HG02973 (cell line): ENCODE results near the gene ETNK2.

Experiments
- ATAC-seq: cut with Tn5 transposase; IDR thresholded peaks from one replicate; pipeline ENCODE4 v1.9.1; 2021; ENCODE audit warnings: moderate library complexity; ENCODE audit not compliant: unreplicated experiment

Gene ETNK2

DNA sequence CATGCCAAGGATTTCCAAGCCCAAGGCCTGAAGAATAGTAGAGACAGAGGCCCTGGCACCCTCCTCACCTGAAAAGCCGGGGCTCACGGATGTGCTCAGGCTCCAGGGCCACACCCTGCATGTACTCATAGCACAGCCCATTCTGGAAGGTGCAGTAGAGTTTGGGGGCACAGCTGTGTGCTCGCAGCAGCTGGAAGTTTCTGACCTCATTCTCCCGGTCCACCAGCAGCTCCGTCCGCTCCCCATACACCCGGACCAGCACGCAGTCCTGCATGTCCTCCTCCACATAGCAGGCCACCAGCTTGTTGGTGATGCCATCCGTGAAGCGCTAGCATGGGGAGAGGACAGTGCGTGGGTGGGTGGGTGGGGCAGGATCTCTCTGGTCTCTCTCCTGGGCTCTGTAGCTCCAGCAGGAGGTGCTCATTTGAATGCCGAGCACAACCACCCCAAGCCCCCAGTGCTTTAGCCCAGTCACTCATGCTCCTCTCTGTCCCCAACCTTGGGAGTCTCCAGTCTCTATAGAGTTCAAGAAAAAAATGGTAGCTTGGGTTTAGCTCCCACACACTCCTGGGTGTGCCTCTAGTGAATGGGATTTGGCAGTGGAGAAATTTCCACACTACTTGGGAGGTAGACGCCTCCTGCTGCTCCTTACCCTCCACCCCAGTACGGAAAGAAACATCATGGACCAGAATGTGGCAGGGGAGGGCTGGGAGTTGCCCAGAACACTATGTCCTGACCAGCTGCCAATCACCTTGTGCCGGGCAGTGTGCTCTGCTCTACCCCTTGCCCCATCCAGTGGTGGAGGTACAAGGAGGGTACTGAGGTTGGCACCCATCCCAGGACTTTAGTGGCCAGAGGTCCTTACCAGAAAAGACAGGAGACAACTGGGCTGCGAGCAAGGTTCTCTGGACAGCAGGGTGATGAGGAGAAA lies 1.9 kb downstream of the ETNK2 start:
- ATAC-seq, result no peak

DNA sequence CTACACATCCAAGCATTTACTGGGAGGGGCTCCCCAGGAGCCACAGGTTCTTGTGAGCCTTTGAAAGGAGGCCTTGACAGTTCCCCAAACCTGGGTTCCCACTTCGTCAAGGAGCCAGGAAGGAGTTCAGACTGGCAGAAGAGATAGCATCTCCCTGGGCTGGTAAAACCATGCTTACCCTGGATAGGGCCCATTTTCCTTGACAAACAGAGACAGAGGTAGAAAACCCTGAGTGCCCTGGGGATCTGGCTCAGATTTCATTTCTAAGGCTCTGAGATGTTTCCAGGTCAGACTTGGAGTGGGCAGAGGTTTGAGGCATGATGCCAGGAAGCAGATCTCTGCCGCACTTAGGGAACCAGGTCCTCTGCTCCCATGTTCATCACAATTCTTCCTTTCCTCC lies 2.7 kb downstream of the ETNK2 start:
- ATAC-seq, result no peak

DNA sequence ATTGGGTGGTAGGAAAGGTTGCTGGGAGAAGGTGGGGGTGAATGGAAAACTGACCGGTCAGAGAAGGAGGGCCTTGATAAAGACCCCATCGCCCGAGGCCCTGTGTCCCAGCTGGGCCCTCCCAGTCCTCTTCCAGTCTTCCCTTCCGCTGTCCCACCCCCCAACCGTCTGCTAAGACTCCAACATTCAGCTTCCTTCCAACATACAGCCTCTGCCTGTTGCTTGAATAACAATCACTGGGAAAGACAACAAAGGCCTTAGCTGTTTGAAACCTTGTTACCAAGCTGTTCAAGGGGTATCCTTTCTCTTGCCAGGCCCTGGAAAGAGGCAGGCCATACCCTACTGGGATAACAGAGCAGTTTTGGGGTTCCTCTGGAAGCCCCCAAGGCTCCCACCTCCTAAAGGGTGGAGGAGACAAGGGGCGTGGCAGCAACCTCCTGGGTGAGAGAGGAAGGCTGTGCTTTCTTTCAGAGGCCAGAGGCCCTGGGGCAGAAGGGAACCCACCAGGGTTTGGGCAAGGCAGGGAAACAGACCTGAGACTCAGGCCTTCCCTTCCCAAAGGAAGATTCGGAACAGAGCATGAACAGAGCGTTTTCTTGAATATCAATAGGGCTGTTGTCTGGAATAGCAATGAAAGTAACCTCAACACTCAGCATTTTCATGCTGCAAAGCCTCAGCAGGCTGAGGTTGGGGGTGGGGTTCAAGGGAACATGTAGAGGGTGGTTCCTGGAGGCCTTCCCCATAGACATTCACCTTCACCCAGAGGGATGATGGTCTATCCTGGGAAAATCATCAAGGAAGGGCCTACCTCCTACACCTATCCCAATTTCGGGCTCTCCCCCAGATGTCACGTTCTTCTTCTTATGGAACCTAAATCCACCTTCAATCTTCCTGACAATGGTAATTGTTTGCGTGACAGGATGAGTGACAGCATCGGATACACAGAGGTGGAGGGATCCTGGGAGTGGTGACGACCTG lies 4.1 kb downstream of the ETNK2 start:
- ATAC-seq, result no peak

GRCh38 chr1:204146965-204147364 lies 4.9 kb downstream of the ETNK2 start:
- no peak for ATAC-seq

DNA sequence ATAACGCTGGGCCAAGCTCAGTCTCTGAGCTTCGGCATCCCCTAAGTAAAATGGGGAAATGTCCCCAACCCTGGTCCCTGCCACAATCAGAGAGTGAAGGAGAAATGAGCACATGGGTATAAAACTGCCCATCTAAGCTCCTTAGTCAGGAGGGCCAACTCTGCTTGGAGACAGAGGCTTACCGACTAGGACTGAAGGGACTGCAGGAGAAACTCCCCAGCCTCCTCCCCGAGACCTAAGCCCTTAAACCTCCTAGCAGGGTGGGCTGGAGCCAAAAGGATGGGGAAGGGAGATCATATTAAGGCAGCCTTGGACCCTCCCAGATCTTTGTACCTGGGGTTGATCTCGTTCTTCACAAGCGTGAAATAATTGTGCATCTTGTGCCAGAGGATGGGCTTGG lies 5.5 kb downstream of the ETNK2 start:
- no peak for ATAC-seq

- no peak for ATAC-seq
Measured at GRCh38 chr1:204145033-204145504, 6.8 kb downstream of the ETNK2 start.

DNA sequence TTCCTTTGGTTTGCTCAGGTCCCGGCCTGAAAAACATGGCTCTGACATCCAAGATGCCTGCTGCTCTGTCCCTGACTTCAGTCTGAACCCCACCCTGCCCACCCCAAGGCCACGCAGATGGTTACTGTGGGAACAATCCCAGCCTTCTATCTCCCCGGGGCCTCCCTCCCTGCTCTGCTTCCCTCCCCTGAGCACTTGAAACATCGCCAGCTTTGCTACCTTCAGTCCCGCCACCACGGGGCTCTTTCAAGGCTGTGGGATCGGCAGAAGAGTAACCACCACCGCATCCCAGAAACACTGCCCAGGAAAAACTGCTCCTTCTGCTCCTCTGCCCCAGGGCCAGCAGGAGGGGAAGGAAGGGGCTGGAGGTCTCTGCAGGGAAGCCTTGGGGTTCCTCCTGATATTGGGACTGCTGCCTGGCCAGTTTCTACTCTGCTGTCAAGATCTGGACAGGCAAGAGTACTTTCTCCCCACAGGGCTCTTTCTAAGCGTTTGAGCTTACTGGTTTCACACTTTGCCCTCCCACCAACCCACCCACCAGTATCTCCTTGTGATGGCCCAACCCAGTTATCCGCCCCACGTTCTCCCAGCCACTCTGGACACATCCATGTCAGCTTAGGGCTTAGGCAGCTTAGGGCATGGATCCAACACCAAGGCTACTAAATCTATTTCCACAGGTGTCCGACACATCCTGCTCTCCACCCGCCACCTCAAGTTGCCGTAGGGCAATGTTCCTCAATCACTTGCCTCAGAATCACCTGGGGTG lies 8.4 kb downstream of the ETNK2 start:
- ATAC-seq, result no peak

DNA sequence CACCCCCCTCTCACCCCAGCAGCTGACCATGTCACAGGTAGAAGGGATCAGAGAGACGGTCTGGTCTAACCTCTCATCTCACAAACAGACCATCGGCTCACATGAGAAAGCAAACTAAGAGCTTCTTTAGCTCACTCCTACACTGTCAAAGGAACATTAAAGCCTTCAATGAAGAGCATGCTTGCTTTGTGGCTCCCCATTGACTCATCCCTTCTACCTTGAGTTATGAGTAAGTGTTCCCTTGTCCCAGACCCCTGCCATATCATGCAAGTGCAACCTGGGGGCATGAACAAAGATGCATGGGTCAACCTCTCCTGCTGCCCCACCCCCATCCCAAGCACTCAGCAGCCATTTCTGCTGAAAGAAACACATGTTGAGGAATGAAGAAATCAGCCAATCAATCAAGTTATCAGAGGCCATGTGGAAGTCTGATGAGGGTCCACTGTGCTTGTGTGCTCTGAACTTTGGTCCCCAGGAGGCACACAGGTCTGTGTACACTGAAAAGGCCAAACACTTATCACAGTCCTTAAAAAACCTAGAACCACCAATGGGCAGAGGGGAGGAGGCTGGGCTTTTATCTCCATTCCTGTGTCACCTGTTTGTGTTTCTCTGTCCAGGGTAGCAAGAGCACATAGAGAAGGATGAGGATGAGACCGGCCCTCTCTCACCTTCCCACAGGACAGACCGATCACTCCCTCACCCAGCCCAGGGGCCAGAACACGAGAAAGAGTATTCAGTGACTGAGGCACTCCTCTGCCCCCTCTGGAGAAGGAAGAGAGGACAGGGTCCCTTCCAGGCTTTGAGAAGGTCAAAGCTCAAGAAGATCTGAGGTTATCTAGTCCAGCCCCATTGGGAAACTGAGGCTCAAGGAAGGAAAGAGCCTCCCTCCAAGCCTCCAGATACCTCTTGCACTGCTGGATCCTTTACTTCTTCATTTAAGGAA lies 9.5 kb downstream of the ETNK2 start:
- no peak for ATAC-seq

- no peak for ATAC-seq
Measured at GRCh38 chr1:204141131-204141530, 10.7 kb downstream of the ETNK2 start.

DNA sequence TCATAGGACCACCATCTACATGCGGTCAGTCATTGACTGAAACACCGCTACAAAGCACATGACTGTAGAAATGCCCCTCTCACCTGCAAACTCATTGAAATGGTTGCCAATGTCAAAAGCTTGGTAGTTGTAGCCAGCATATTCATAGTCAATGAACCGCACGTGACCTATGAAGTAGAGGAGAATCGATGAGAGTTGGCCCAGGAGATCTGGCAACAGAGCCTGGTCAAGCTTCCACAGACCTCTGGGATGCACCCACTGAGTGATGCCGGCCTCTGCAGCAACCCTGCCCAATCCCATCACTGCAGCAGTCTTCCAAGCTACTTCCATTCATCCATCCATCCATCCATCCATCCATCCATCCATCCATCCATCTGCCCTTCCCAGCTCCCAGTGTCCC lies 11.9 kb downstream of the ETNK2 start:
- ATAC-seq, result no peak

DNA sequence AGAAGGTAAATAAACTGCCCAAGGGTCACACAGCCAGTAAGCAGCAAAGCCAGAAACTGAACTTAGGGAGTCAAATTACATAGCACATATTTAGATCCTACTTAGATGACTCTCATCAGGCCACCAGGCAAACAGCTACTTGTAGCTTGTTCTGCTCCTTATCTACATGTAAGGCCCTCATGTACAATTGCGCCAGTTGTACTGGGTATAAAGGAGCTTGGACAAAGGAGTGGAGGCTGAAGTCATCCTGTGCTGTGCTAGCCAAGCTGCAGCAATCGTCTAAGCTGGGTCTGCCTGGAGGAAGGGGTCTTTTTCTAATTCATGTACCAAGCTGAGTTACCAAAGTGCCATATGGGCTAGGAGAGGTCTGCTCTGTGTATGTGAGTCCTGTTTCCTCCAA lies 12.8 kb downstream of the ETNK2 start:
- no peak for ATAC-seq

DNA sequence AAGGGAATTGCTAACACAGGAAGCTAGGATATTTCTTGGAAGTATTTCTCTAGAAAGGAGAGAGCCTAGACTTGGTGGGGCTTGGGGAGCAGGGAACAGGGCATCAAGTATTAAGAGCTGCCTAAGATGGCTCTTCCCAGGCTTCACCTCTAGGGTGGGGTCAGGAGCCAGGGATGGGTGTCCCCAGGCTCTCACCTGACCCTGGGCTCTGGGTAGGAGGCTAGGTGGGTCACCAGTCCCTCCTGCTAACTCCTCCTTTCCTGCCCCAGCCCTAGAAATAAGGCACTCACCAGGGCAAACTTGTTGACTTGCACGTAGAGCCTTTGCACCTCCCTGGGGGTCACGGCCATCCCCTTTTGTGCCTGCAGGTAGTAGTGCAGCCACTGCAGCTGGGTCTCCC lies 15.0 kb downstream of the ETNK2 start:
- no peak for ATAC-seq

- ATAC-seq, result no peak
Measured at GRCh38 chr1:204134103-204134502, 17.7 kb downstream of the ETNK2 start.

DNA sequence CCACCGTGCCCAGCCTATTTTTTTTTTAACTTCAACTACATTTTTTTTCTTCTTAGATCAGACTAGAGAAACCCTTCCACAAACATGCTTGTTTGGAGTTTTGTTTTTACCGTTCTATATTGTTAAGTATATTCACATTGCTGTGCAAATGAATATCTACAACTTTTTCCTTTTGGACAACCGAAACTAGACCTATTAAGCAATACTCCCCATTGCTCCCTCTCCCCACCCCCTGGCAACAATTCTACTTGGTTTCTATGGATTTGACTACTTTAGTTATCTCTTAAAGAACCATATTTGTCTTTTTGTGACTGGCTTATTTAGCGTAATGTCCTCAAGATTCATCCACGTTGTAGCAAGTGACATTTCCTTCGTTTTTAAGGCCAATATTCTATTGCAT lies 19.1 kb downstream of the ETNK2 start:
- no peak for ATAC-seq

GRCh38 chr1:204131978-204132377 lies 19.9 kb downstream of the ETNK2 start:
- ATAC-seq, result no peak

DNA sequence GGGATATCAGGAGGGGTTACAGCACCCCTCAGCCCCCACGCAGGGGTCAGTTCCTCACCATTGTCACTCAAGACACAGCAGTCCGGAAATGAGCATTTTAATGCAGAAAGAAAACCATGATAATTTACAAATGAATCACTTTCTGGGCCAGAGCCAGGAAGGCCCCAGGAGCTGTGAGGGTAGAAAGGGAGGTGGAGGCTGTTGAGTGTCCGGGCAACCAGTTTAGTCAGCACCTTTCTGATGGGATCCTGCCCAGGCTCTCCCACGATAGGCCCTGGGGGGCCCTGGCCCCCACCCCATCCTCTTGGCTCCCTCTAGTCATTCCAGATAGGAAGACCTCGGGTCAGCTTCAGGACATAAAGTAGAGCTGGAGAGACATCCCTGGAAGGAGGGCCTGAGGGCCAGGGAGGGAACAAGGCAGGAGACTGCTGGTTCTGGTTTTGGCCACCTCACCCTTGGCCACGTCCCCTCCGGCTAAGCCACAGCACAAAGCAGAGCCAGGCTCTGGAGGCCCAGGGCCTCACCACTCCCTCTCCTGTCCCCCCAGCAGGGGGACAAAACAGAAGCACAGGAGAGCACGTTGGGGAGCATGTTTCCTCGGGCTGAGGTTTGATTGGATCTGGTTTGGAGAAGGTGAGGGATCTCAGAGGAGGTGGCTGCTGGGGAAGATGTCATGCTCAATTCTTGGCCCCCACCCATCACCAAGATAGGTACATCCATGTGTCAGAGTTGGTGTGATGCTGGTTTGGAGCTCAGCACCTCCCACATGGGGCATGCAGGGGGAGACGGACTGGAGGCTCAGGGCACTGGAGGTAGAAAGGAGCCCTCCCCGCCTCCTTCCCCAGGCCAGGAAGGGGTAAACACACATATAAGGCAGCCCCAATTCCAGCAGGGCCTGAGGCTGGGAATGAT lies 20.6 kb downstream of the ETNK2 start:
- ATAC-seq, result no peak

- ATAC-seq, result no peak
Measured at GRCh38 chr1:204130178-204130577, 21.7 kb downstream of the ETNK2 start.

DNA sequence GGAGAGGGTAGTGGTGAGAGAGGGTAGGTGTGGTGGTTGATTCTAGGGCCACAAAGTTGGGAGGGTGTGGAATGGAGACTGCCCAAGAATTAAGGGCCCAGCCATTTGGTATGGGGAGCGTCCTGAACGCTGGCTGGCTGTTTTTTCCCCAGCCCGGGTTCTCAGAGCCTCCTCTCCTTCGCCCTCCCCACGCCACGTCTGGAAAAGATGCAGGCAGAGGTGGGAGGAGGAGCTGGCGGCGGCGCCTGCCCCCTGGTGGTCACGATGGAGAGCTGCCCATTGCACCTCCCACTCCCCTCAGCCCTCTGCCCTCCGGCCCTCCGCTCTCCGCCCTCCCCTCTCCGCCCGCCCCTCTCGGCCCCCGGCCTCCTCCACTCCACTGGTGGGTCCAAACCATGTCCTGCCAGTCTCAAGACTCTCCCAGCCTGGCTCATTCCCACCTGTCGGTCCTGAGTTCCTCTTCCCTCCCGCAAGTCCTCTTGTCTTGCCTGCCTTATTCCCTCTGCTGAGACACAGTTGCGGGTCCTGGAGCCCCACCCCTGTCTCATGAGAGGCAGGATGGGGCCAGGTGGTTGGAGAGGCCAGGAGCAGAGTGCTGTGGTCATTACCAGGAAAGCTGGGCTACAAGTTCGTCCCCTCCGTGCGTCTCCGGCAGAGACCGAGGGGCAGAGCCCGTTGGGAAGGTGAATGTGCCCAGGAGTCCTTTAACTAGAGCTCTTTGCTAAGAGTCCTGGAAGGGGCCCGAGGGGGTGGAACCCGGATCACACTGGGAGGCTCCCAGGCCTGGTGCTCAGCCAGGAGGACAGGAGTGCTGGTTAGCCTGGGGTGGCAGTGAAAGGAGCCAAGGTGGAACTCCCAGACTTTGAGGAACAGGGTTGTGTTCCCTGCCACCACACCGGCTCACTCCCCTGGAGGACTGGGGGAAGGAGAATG lies 22.6 kb downstream of the ETNK2 start:
- no peak for ATAC-seq
